ENCODE results near the gene PPHLN1.
A peak's percentile ranks its signal among the peaks of the same experiment; 100 is the strongest.

PPHLN1 gene, protein sequence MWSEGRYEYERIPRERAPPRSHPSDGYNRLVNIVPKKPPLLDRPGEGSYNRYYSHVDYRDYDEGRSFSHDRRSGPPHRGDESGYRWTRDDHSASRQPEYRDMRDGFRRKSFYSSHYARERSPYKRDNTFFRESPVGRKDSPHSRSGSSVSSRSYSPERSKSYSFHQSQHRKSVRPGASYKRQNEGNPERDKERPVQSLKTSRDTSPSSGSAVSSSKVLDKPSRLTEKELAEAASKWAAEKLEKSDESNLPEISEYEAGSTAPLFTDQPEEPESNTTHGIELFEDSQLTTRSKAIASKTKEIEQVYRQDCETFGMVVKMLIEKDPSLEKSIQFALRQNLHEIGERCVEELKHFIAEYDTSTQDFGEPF

DNA sequence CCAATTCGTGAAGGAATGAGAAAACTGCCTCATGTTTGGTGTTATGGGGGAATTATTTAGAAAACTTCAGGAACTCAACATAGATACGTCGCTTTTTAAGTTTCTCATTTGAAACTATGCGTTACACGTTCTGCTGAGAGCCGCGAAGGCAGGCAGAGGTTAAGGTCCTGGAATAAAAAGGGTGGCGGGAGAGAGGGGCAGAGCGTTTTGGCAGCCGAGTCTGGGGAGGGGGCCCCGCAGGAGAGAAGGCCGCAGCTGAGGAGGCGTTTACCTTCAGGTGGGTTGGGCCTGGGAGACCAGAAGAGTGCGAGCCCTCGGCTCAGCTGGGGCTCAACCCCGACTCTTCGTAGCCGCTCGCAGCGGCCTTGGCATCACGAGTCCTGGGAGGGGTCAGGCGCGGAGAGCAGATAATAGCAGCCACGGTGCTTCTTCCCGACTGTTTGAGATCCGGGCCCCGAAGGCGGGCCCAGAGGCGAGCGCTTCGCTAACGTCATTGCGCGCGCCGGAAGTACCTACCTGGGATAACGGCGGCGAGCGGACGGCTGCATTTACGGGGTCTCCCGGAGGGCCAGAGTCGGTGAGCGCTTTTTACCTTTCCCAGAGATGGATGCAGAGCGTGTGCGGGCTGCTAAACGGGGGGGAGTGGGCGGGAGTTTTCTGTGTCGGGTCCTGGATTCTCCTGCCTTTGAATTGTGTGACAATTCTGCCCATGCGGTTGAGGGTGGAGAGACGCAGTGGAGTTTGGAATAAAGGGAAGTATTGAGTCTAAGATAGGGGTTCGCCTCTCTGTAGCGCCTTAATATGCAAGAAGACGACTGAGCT lies at the start of gene PPHLN1, which contains the start of gene ZCRB1:
Gene PPHLN1 (plus strand): TSS at position 515 of the 822 bp plus-strand sequence. CDS start 9,736 bp downstream, outside the sequence.
Gene ZCRB1 (minus strand): TSS at position 442 of the 822 bp plus-strand sequence. CDS start 1,992 bp downstream, outside the sequence.
- DNase-seq: peak; percentile 71 to 73

DNA sequence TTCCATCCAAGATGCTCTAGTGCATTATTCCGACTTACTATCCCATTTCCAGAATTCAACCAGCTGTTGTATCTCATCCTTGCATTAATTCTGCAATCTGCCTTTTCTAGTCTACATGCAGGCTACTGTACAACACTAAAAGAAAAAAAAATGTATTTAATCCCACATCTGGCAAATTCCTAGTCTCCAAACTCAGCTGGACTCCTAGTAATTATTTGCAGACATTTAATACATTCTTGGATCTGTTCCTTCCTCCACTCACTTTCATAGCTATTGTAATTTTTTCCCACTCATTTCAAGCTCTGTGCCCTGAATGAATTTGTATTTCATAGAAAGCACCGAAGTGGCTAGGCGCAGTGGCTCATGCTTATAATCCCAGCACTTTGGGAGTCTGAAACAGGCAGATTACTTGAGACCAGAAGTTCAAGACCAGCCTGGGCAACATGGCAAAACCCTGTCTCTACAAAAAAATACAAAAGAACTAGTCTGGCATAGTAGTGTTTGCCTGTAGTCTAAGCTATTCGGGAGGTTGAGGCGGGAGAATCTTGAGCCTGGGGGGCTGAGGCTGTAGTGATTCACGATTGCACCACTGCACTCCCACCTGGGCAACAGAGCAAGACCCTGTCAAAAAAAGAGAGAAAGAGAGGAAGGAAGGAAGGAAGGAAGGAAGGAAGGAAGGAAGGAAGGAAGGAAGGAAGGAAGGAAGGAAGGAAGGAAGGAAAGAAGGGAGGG lies 48.4 kb upstream of the PPHLN1 start:
- no peak for DNase-seq

DNA sequence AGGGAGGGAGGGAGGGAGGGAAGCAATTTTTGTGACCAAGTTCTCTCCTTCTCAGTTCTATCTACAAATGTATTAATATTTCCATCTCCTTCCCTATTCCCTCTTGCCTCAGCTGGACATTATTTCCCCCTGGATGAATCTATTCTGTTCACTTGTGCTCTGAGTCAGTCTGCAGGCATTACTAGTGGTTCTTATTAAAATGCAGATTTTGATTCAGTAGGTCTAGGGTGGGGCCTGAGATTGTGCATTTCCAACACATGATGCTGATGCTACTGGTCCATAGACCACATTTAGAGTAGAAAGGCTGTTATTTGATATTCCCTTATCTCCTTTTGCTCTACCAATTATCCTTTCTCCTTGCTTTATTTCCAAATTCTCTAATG lies 47.8 kb upstream of the PPHLN1 start:
- DNase-seq: no peak

DNA sequence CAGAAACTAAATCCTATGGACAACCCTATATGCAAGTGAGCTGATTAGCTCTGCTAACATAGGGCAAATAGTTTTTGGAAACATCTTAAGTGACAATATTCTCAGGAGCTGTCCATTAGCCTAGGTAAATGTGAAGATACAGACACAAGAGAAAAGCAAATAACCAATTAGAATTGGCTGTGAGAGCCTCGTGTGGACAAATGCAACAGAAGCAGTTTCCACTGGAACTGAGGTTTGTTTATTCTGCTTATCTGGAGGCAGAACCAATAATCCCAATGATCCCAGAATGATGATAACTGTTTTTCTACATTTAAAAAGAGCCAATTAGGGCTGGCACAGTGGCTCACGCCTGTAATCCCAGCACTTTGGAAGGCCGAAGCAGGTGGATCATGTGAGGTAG lies 44.7 kb upstream of the PPHLN1 start:
- no peak for DNase-seq

DNA sequence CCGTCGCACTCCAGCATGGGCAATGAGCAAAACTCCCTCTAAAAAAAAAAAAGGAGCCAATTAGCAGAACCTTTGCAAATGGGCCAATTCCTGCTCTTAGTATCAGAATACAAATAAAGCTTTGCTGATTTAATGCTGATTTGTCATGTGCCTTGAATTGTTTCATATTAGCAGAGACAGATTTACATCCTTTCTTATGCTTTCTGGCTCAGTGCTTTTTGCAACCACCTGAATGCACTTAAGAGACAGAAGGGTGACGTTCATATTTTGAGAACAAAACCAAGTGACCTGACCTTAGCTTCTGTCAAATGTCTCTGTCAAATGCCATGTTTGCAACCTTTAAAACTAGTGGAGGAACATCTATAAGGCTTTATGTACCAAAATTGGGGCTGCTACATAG lies 44.1 kb upstream of the PPHLN1 start:
- no peak for DNase-seq

DNA sequence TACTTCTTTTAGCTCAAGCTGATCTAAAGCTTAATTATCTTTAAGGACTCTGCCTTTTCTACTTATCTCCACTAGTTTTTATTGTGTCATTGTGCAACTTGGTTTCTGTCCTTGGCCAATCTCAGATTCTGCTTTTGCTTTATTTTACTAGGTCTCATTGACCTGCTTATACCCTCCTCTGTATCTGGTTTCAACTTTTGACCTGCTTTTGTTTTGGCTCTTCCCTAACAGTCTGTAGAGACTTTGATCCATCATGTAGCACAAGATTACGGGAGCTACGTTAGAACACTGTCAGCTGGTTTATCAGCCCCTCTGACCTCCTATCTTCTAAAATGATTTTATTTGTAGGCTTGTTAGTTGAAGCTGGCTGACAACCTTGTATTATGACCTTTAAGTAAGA lies 43.7 kb upstream of the PPHLN1 start:
- DNase-seq: no peak

DNA sequence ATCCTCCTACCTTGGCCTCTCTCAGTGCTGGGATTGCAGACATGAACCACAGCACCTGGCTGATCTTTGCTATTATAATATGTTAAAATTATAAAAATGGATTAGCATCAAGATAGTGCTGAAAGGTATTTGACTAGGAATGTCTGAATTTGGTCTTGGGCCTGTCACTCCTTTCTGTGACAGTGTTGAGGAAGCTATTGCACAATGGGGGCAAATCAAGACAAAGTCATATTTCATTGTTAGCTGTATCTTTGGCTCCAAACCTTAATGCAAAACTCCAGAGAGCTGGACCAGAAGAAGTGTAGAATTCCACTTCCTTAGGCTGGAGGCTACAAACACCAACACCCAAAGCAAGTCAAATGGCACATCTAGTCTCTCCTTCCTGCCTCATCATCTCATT lies 42.2 kb upstream of the PPHLN1 start:
- no peak for DNase-seq

DNA sequence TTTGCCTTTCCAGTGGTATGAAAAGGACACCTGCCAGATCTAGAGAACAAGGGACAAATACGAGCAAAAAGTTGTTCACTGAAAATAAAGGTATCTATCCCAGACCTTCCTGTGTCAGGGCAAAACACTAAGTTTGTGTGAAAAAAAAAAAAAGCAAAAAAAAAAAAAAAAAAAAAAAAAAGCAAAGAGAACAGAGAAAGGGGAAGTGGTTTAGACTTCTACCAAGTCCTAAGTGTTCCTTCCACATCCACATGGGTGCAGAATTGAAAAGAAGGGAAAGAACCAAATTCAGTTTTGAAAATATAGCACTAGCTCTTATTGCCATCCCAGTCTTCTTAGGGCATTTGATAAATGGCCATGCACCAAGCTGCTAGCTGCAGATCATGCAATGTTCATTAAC lies 41.8 kb upstream of the PPHLN1 start:
- no peak for DNase-seq

DNA sequence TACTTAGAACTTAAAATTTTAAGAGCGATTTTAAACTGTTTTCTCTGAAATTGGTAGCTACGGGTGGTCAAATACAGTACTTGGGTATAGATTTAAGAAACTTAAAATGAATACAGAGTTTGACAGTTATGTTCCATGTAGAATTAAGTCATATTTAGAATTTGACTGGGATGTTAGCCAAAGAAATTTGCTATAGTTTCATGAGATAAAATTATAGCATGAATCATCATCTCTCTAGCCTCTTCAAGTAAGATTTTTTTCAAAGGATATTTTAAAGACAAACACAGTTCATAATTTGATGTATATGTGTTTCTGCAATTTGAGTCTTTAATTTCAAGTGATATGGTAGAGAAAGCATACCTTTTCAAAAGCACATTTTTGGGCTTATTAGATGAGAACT lies 41.1 kb upstream of the PPHLN1 start:
- no peak for DNase-seq

DNA sequence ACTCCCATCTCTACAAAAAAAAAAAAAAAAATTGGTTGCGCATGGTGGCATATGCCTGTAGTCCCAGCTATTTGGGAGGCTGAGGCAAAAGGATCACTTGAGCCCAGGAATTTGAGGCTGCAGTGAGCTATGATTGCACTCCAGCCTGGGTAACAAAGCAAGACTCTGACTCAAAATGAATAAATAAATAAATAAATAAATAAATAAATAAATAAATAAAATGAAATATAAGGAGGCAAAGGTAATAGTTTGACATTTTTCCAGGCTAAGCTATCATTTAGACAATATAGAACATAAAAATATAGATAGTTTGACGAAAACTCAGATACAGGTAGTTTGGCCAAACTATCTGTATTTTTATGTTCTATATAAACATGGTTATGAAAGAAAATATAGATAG lies 40.5 kb upstream of the PPHLN1 start:
- no peak for DNase-seq

DNA sequence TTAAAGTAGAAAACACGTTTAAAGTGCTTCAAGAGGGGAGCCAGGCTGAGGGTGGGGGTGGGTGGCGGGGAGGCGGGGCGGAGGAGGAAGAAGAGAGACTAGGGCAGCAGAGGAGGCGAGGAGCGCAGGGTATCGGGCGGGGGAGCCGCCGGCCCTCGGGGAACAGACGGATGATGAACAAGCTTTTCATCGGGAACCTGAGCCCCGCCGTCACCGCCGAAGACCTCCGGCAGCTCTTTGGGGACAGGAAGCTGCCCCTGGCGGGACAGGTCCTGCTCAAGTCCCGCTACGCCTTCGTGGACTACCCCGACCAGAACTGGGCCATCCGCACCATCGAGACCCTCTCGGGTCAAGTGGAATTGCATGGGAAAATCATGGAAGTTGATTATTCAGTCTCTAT lies 39.2 kb upstream of the PPHLN1 start:
- no peak for DNase-seq

DNA sequence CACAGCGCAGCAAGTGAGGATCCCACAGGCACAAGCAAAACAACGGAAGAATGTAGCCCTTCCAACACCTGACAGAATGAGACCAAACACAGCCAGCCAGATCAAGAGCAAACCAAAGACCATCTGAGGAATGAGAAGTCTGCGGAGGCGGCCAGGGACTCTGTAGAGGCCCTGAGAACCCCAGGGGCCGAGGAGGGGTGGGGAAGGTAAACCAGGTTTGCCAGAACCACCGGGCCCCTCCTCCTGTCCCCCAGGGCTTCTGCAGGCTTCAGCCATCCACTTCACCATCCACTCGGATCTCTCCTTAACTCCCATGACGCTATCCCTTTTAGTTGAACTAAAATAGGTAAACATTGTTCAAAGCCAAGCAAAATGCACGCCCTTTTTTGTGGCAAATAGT lies 37.4 kb upstream of the PPHLN1 start:
- DNase-seq: no peak

DNA sequence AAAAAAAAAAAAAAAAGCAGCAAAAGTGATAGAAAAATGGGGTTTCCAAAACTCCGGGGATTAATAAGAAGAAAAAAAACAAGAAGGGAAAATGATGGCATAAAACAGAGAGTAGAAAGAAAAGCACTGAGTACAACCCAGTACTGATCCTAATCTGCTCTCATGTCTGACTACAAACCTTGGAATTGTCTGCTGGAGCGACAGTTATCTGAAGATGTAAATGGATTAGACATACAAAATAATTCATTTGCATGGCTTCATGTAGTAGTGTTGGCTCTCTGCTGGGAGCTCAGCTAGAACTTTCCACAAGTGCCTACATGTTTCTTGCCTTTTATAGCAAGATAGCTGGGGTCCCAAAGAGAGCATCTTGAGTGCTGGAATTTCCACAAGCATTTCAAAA lies 34.3 kb upstream of the PPHLN1 start:
- no peak for DNase-seq

DNA sequence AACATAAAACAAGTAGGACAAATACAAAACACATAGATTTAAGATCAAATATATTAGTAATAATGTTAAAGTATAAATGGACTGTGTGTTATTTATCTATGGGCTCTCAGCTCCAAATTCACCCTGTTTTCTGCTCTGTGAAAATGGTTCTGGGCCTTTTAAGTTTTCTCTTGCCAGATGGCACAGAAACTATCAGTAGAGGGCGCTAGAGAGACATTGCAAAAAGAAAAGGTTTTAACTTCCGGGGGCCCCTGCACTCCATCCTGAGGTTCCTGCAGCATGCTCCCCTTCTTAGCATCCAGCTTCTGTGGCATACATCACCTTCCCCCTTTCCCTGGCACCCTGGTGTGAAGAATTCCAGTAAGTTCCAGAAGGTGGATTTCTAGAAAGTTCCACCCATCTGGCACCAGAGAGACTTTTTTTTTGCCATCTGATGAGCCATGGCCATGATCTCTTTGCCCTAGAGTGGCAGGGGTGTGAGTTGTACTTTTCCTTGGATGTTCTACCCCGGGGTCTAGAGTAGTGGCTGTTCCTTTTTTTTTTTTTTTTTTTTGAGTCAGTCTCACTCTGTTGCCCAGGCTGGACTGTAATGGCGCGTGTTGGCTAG lies 29.4 kb upstream of the PPHLN1 start:
- DNase-seq: no peak

DNA sequence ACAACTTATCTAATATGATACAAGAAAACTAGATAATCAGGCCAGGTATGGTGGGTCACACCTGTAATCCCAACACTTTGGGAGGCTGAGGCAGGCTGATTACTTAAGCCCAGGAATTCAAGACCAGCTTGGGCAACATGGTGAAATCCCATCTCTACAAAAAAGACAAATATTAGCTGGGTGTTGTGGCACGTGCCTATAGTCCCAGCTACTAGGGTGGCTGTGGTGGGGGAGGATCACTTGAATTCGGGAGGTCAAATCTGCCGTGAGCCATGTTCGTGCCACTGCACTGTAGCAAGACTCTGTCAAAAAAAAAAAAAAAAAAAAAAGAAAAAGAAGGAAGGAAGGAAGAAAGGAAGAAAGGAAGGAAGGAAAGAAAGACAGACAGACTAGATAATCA lies 27.1 kb upstream of the PPHLN1 start:
- no peak for DNase-seq

DNA sequence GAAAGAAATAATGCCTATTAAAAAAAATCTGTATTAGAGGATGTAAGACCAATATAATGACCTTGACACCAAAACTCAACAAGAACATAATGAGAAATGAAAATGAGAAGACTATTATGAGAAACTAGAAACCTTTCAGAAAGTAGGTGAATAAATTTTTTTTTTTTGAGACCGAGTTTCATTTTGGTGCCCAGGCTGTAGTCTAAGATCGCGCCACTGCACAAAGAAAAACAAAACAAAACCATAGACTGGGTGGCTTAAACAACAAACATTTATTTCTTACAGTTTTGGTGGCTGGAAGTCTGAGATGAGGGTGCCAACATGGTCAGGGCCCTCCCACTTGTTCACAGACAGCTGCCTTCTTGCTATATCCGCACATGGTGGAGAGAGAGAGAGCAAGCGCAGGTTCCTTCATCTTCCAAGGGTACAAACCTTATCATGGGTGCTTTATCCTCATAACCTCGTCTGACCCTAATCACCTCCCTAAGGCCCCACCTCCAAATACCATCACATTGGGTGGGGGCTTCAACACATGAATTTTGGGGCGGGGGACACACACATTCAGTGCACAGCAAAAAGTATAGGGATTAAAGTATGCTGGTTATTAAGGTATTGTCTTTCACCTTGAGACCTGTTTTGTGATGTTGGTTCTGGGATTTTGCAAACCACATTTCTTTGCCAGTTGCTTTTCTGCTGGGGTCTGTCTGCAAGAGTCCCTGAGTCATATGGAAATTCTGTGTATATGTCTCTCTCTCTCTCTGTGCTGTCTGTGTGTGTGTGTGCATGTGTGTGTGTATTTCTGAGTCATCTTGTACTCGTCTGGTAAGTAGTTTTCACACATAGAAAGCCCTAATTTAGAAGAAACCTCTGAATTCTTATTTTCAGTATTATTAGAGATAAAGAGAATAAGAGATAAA lies 26.3 kb upstream of the PPHLN1 start:
- peak; percentile 58 to 63 for DNase-seq

DNA sequence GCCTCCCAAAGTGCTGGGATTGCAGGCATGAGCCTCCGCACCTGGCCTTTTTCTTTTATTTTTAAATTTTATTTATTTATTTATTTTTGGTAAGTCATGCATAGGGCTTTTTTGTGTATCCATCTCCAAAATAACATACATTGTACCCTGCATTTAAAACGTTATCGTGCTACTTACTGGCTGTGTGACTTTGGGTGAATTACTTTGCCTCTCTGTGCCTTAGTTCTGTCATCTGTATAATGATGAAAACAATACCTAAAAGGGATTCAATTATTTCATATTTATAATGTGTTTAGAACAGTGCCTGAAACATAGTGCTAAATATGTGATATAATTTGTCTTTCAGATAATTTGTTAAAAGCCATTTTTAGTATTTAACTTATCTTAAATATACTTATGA lies 19.7 kb upstream of the PPHLN1 start:
- DNase-seq: no peak

DNA sequence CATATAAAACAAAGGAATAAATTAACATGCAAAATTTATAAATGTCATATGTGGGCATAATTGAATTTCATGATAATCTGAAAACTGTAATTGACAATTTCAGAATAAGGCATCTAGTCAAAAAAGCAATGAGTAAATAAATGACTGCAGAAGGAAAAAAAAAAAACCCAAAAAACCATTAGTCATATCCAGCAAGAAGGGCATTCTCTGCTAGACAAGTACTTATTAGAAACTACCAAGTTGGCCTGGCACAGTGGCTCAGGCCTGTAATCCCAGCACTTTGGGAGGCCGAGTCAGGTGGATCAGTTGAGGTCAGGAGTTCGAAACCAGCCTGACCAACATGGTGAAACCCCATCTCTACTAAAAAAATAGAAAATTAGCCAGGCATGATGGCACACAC lies 17.6 kb upstream of the PPHLN1 start:
- no peak for DNase-seq

DNA sequence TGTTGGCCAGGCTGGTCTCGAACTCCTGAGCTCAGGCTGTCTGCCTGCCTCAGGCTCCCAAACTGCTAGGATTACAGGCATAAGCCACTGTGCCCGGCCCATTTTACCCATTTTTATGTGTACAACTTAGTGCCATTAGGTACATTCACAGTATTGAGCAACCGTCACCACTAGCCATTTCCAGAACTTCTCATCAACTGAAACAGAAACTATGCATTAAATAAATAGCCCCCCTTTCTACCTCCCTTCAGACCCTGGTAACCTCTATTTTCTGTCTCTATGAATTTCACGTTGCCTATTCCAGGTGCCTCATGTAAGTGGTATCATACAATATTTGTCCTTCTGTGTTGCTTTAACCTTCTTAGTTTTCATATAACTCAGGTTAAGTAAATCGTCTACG lies 16.0 kb upstream of the PPHLN1 start:
- DNase-seq: no peak

DNA sequence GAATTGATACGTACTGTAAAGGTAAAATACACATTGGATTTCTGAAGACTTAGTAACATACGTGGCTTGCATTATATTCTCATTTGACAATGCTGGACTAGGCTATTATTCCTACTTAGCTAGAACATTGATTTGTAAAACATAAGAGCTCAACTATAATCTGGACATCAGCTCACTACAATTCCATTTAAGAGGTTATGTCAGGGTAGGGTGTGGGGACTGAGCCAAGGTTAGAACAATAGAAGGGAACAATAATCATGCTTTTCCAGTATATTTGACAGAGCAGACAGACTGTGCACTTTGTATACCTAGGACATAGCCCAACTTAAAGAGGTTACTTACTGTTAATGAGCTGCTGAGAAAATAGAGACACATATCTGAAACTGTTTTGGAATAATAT lies 10.9 kb upstream of the PPHLN1 start:
- no peak for DNase-seq

DNA sequence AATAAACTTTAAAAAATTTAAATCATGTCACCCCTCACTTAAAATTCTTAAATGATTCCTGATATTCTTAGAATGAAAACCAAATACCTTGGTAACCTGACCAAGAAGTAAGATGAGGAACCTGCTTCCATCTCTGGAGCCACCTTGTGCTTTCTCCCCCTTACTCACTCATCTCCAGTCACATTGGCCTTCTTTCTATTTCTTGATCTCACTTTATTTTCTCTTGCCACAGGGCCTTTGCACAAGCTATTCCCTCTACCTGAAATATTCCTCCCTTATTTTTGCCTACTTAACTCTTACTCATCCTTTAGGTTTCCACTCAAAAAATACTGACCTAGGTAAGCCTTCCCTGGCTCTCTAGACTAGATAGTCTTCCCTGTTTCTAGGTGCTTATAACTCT lies 5.2 kb upstream of the PPHLN1 start:
- no peak for DNase-seq

DNA sequence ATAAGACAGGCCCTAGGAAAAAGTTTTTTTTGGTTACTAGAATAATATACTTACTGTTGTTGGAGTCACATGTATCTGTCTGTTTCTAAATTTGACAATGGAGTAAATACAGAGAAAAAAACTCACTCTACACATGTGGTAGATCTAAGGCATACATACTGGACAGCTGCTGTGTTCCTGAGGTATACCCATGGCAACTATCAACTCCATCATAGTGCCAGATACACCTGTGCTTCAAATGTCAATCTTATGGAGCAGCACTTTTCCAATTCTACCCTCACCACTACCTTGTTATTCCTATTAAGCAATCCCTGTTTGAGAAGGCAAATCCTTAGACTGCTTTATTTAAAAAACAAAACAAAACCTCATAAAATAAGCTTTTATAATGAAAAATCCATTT lies 3.4 kb upstream of the PPHLN1 start:
- DNase-seq: no peak

Measured in activated CD4-positive, alpha-beta T cell treated with anti-CD3 and anti-CD28 coated beads for 4 hours (primary cell).